ENCODE data around the gene PRKCB.

PRKCB gene

GRCh38 chr16:23866621-23867020 lies 30.8 kb downstream of the PRKCB start:
- DNase-seq (ENCODE audit: low spot score), result no peak

DNA sequence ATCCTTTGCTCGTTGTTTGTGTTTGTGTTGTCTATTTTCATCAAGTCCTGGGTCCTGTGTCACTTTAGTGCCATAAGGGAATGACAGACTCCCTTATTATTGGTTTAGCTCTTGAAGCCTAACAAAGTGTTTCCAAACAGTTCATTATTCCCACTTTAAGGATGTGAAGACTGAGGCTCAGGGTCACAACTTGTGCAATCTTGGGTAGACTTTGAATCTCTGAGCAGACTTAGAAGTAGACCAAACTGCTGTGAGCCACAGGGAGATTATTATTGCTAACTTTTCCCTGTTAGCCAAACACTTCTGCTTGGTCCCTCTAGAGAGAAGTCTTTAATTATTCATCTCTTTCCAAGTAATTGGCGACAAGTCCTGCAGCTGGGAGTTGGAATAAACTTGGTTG lies 31.8 kb downstream of the PRKCB start:
- no peak for DNase-seq (ENCODE audit: low spot score)

- DNase-seq (ENCODE audit: low spot score), result no peak
Measured at GRCh38 chr16:23868136-23868535, 32.4 kb downstream of the PRKCB start.

GRCh38 chr16:23869052-23869451 lies 33.3 kb downstream of the PRKCB start:
- no peak for DNase-seq (ENCODE audit: low spot score)

GRCh38 chr16:23871924-23872323 lies 36.1 kb downstream of the PRKCB start:
- DNase-seq (ENCODE audit: low spot score), result peak; percentile 20

GRCh38 chr16:23874613-23875294 lies 39.0 kb downstream of the PRKCB start:
- no peak for DNase-seq (ENCODE audit: low spot score)

- no peak for DNase-seq (ENCODE audit: low spot score)
Measured at GRCh38 chr16:23876256-23876896, 40.6 kb downstream of the PRKCB start.

GRCh38 chr16:23877107-23878070 lies 41.6 kb downstream of the PRKCB start:
- DNase-seq (ENCODE audit: low spot score), result no peak

GRCh38 chr16:23879735-23880373 lies 44.1 kb downstream of the PRKCB start:
- no peak for DNase-seq (ENCODE audit: low spot score)

DNA sequence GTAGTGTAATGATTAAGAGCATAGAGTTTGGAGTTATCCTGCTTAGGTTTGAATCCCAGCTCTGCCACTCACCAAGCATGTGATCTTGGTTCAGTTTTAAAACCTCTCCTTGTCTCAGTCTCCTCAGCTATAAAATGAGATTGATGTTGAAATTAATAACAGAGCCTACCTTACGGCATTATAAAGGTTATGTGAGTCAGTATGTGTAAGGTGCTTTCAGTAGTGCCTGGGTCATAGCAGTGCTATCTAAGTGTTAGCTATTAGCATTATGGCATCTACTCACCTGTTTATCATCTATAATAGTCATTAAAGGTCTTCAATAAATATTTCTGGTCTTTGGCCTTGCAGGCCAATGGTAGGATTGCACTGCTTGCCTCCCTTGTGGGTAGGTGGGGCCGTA lies 53.4 kb downstream of the PRKCB start:
- no peak for DNase-seq (ENCODE audit: low spot score)

GRCh38 chr16:23893986-23894385 lies 58.2 kb downstream of the PRKCB start:
- DNase-seq (ENCODE audit: low spot score), result no peak

DNA sequence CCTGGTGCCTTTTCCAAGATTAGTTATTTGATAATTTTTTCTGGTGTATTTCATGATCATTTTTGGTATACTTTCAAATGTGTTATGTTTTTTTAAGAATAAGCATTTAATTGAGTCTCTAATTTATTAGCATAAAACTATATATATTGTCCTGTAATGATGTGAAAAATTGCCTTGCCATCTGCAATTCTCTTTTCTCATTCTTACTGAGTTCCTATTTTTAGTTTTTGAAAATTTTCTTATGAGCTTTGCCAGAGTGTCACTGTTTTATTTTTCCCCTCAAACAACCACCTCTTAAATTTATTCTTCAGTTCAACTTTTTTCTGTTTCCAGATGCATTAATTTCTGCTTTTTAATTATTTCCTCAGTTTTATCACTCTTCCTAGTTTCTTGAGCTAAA lies 59.3 kb downstream of the PRKCB start:
- DNase-seq (ENCODE audit: low spot score), result no peak

DNA sequence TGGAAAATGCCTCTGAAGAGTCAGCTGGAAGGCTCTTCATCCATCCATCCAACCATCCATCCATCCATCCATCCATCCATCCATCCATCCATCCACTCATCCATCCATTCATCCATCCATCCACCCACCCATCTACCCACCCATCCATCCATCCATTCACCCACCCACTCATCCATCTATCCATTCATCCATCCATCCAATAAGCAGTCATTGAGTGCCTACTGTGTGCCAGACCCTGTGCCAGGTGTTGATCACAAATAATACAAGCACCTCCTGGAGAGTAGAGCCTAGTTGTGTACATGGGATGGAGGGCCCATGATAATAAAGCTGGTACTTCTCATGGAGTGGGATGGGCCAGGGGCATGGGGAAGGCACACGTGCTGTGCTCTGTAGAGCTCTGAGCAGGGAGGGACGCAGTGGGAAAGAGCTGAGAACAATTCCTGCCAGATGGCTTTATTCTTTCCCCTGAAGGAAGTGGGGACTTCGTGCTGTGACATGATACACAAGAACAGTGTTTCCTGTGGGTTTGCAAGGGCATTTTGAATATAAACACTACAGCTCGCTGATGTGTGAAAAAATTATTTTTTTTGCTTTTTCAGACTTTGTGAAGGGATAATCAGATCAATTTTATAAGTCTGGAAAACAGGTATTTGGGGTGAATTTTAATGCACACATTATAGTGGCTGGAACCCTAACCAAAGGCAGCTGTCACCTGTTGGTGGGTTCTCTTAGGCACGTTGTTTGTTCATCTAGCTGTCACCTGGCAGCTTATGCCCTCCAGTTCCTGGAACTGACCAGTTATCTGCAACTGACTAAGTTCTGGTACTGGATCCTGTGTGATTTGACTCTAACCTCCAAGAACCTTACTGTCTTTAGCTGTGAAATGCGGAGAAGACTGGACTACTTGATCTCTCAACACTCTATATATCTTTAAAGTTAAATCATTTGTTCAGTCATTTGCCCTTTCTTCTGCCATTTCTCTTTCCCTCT lies 61.3 kb downstream of the PRKCB start:
- DNase-seq (ENCODE audit: low spot score), result no peak

GRCh38 chr16:23898682-23899430 lies 63.1 kb downstream of the PRKCB start:
- no peak for DNase-seq (ENCODE audit: low spot score)

DNA sequence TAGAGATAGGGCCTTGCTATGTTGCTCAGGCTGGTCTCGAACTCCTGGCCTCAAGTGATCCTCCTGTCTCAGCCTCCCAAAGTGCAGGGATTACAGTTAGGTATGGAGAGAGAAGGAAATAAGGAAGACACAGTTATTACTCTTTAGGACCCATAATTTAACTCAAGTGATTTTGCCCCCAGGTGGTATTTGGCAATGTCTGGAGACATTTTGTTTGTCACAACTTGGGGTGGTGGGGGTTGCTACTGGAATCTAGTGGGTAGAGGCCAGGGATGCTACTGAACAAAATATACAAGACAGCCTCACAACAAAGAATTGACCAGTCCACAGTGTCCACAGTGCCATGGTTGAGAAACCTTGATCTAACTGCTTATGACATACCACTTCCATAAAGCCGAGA lies 64.1 kb downstream of the PRKCB start:
- no peak for DNase-seq (ENCODE audit: low spot score)

DNA sequence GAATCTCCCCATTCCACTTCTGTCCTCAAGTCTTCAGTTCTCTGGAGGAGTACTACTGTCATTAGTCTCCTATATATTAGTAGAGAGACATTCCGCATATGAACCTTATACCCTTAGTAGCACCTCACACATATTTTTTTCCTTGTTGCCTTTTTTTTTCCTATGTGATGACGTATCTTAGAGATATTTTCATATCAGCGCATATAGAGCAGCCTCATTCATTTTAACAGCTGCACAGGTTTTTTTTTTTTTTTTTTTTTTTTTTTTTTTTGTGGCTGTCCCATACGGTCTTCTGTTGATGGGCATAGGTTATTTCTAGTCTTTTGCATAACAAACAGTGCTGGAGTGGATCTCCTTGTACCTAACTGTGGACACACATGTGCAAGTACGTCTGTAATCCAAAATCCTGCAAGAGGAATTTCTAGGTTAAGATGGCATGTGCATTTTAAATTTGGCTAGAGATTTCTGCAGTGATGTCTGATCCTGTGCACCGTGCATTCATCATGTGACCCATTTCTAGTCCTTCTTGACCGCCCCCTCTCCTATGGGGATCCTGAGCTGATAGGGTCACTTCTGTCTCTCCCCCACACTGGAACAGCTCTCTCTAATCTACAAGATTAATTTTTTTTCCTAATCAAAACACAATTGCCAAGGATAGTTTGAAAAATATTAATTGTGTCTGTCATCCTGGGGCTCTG lies 64.8 kb downstream of the PRKCB start:
- no peak for DNase-seq (ENCODE audit: low spot score)

GRCh38 chr16:23901178-23902033 lies 65.6 kb downstream of the PRKCB start:
- DNase-seq (ENCODE audit: low spot score), result no peak

DNA sequence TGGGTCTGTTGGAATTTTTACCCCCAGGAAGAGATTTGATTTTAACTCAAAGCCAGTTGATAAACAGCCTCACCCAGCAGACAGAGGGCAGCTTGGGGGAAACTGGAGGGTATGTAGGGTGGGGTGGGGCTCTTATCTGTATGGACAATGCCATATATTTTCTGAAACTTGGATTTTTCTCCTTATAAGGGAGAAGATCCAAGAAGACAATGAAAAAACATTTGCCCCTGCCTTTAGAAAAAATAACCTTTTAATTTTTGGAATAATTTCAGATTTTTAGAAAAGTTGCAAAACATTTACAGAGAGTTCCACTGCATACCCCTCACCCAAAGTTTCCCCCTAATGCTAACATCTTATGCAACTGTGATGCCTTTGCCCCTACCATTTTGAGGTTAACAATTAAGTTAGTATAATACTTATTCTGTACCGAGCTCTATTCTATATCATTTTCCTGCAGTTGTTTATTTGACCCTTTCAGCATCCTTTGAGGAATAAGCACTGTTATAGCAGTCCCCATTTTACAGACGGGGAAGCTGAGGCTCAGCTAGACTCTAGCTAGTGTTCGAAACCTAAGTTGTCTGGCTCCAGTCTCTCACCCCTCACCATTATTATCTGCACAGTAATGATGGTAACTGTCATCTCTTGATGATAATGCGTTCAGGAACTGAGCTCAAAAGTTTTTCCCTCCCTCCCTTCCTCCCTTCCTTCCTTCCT lies 66.4 kb downstream of the PRKCB start:
- DNase-seq (ENCODE audit: low spot score), result no peak

Data from globus pallidus (tissue), 1 donor.